ENCODE measurements around the gene CST9. TPM values are rescaled to one million over a fixed set of nuclear protein-coding genes. Genes with fewer than 3 reads are reported as not detected.

CST9 gene
- total RNA-seq, 4 donors from 2014 or later: 0.44 TPM; not detected in 3

DNA sequence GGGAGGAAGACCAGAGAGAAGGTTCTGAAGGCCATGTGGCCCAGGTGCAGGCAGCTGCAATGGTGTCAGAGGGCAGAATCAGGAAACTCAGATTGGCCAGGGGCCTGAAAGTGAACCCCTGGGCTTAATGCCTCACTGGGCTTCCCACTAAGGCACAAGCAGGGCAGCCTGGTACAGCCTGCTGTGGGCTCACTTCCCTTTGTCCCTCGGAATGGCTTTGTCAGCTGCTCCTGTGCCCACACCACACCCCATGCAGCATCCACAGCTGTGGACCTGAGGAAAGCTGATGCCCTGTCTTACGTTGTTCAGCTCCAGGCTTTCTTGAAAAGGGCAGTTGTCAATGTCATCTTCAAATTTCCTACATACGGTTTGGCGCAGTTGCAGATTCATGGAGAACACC is 2.4 kb downstream of the CST9 start:
- 81 to 90% methylated on average over 4 of the region's 4 CpGs for WGBS, 2 donors
- no peaks in the 10 kb centered on the region for H3K9me3 ChIP-seq
- TF ChIP-seq POLR2A (IDR thresholded peaks at IDR 0.05) (no peak), EP300 (IDR thresholded peaks at IDR 0.05) (no peak)
- TF ChIP-seq, protein P1, sequence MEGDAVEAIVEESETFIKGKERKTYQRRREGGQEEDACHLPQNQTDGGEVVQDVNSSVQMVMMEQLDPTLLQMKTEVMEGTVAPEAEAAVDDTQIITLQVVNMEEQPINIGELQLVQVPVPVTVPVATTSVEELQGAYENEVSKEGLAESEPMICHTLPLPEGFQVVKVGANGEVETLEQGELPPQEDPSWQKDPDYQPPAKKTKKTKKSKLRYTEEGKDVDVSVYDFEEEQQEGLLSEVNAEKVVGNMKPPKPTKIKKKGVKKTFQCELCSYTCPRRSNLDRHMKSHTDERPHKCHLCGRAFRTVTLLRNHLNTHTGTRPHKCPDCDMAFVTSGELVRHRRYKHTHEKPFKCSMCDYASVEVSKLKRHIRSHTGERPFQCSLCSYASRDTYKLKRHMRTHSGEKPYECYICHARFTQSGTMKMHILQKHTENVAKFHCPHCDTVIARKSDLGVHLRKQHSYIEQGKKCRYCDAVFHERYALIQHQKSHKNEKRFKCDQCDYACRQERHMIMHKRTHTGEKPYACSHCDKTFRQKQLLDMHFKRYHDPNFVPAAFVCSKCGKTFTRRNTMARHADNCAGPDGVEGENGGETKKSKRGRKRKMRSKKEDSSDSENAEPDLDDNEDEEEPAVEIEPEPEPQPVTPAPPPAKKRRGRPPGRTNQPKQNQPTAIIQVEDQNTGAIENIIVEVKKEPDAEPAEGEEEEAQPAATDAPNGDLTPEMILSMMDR (IDR thresholded peaks at IDR 0.05): no peak
- H3K27ac ChIP-seq: no peak overlapping the region
- no peaks in the 10 kb centered on the region for H3K27me3 ChIP-seq
- DNase-seq (ENCODE audit: low spot score in 2 of 2): no peak
- peaks cover 0 to 10% (median 2%) of the 10 kb centered on the region in 4 donors for H3K4me1 ChIP-seq
- H3K4me3 ChIP-seq: no peak overlapping the region
- H3K36me3 ChIP-seq: no peaks in the 10 kb centered on the region

DNA sequence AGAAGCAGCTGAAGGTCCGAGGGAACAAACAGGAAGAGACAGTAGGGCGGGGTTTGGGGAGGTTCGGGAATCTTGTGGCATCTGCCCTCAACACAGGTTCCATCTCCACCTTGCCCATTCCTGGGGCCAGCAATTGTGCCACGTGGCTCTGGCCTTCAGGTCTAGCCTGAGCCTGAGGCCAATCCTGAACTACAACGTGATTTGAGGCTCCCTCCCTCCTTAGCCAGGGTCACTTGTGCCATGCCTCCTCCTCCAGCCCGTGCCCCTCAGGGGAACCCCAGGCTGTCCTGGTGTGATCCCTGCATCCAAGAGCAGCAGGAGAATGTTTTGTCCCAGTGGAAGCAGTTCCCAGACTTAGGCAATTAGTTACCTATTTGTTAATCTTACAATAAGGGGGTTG is 3.0 kb downstream of the CST9 start:
- H3K9me3 ChIP-seq: no peaks in the 10 kb centered on the region
- no peaks in the 10 kb centered on the region for H3K27me3 ChIP-seq
- TF ChIP-seq, protein P1 (IDR thresholded peaks at IDR 0.05): no peak
- no peak for TF ChIP-seq EP300 (IDR thresholded peaks at IDR 0.05)
- TF ChIP-seq POLR2A (IDR thresholded peaks at IDR 0.05): no peak
- no peak for DNase-seq (ENCODE audit: low spot score in 2 of 2)
- no peak overlapping the region for H3K4me3 ChIP-seq
- H3K36me3 ChIP-seq: no peaks in the 10 kb centered on the region
- 72 to 81% methylated on average over 6 of the region's 6 CpGs for WGBS, 2 donors
- H3K27ac ChIP-seq: no peak overlapping the region
- H3K4me1 ChIP-seq: peaks cover 0 to 10% (median 2%) of the 10 kb centered on the region in 4 donors

DNA sequence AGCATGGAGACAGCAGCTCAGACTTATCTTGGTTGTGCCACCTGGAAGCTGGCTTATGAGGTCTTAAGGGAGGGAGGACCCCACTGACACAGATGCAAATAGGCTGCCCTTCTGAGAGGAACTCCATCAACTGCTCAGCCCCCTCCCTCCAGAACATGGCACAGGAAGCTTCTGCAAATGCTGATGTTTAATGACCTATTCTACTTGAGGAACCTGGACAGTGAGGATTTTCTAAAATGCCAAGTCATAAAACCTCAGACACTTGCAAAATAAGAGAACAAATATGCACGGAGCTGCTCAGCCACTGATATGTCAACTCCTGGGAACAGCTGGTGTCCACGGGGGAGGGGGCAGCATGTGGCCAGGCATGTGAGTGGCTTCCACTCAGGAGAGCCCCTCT is 3.5 kb downstream of the CST9 start:
- WGBS, 2 donors: 66 to 78% methylated on average over 2 of the region's 2 CpGs
- H3K27me3 ChIP-seq: no peaks in the 10 kb centered on the region
- no peak overlapping the region for H3K27ac ChIP-seq
- TF ChIP-seq, protein P1 (IDR thresholded peaks at IDR 0.05): no peak
- TF ChIP-seq EP300 (IDR thresholded peaks at IDR 0.05) (no peak), POLR2A (IDR thresholded peaks at IDR 0.05) (no peak)
- DNase-seq (ENCODE audit: low spot score in 2 of 2): no peak
- no peak overlapping the region for H3K4me3 ChIP-seq
- H3K36me3 ChIP-seq: no peaks in the 10 kb centered on the region
- peaks cover 0 to 10% (median 2%) of the 10 kb centered on the region in 4 donors for H3K4me1 ChIP-seq
- no peaks in the 10 kb centered on the region for H3K9me3 ChIP-seq

DNA sequence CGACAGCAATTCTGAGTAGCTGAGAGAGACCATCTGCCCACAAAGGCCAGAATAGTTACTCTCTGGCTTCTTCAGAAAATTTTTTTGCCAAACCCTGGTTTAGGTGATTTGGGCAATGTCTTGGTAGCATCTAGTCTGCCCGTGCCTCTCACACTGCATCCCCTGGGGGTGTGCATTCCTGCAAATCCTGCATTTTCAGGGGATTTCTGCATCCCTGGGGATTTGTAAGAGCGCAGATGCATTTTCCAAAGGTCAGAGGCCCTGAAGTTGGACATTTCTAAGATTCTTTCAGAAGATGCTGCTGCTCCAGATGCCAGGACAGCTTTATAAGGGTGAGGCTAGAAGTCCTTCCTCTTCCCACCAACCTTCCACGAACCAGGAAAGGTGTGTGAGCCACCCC is 4.0 kb downstream of the CST9 start:
- DNase-seq (ENCODE audit: low spot score in 2 of 2): no peak
- H3K27ac ChIP-seq: no peak overlapping the region
- 56 to 78% methylated on average over 4 of the region's 4 CpGs for WGBS, 2 donors
- no peaks in the 10 kb centered on the region for H3K9me3 ChIP-seq
- H3K27me3 ChIP-seq: no peaks in the 10 kb centered on the region
- TF ChIP-seq EP300 (IDR thresholded peaks at IDR 0.05): no peak
- TF ChIP-seq, protein P1 (IDR thresholded peaks at IDR 0.05): no peak
- no peak for TF ChIP-seq POLR2A (IDR thresholded peaks at IDR 0.05)
- no peak overlapping the region for H3K4me3 ChIP-seq
- peaks cover 0 to 6% (median under 1%) of the 10 kb centered on the region in 4 donors for H3K4me1 ChIP-seq
- no peaks in the 10 kb centered on the region for H3K36me3 ChIP-seq

DNA sequence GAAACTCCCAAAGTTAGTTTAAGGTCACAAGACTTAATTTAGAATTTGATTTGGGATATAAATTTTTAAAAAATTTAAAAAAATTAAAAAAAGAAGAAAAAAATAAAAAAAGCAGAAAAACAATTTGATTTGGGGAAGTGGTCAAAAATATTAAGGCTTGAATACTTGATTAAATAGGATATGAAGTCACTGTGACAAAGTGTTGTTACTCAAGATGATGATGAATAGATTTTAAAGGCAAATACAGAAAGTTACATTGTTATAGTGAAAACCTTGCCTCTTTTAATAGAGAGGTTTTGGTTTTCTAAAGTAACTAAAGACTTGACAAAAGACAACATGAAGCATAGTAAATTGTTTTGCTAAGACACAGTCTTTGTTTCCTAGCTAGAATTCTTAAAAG is 7.2 kb downstream of the CST9 start:
- TF ChIP-seq, protein P1 (IDR thresholded peaks at IDR 0.05): no peak
- TF ChIP-seq POLR2A (IDR thresholded peaks at IDR 0.05): no peak
- TF ChIP-seq EP300 (IDR thresholded peaks at IDR 0.05): no peak
- Histone ChIP-seq H3K4me3 (no peak overlapping the region), H3K27ac (no peak overlapping the region), H3K9me3 (no peaks in the 10 kb centered on the region), H3K4me1 (no peaks in the 10 kb centered on the region), H3K27me3 (no peaks in the 10 kb centered on the region), H3K36me3 (no peaks in the 10 kb centered on the region)
- DNase-seq (ENCODE audit: low spot score in 2 of 2): no peak
